ENCODE data around the gene PBX3. TPM values are rescaled to one million over a fixed set of nuclear protein-coding genes. Genes with fewer than 3 reads are reported as not detected.

PBX3 gene
- total RNA-seq, 1 experiment from 2014 or later: 8.8 TPM

DNA sequence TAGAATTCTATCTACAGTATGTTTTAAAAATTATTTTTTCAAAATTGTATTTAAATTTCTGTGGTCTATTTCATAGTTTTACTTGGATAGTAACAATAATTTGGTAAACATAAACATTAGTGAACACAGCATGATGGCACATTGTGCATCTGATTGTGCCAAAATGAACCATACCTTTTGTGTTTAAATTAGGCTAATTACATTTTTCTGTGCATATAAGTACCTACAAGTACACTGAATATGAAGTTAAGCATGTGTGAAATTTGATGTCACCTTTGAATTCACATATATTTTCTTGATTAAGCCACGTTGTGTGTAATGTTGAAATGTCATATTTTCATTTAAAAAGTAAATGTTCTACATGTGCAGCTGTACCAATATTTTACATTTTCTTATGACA is 13.4 kb downstream of the PBX3 start:
- Histone ChIP-seq H3K36me3 (ENCODE audit: insufficient read depth, low read length) (no peaks in the 10 kb centered on the region), H3K9me2 (replicated peaks; ENCODE audit: insufficient read depth, low read length) (no peaks in the 10 kb centered on the region), H2AFZ (ENCODE audit: low read length) (no peak overlapping the region), H3K9ac (ENCODE audit: low read length) (no peak overlapping the region), H3K4me1 (ENCODE audit: low read length) (peaks cover 26% of the 10 kb centered on the region), H3K27me3 (ENCODE audit: low read length) (no peaks in the 10 kb centered on the region), H3K4me2 (ENCODE audit: low read depth, low read length, poor library complexity, severe bottlenecking) (no peak overlapping the region), H3K79me2 (ENCODE audit: low read length) (no peaks in the 10 kb centered on the region), H3K9me3 (ENCODE audit: low read length) (no peaks in the 10 kb centered on the region), H4K20me1 (ENCODE audit: insufficient read depth, low read depth, low read length) (0 out of 2 replicates have a peak, but pooled peaks cover 3% of the 10 kb centered on the region), H3K4me3 (ENCODE audit: low read length) (no peak overlapping the region), H3K27ac (ENCODE audit: low read length) (no peak overlapping the region)
- no peak for DNase-seq

DNA sequence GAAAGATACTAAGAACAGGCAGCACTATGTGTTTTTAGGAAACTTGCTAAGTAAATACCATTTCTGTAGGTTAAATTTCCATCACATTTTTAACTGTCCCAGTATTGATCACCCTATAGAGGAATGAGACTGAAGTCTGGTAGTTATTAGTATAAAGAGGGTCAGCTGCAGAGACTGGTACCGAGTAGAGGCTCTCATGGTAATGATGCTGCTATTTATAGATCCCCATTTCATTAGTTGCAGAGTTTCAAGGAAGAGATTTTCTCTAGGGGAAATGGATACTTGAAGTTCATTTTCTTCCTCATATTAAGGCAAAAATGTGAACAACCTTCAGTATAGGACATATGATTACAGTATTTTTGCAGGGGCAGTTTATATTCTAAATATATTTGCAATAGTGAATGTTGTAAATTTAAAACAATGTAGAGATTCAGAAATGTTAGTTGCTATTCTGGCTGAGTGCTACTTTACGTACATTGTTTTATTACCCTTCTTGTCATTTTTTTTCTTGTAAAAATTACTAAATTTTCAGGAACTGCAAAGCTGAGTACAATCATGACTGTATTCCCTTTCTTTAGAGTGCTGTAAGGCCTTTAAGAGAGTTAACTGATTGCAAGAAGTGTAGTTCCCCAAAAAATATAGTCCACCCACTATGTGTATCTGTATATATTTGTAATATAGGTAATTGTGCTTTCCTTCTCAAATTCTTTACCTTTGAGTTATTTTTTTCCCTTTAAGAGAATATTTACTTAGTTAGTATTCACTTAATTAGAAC is 14.7 kb downstream of the PBX3 start:
- Histone ChIP-seq H3K27me3 (ENCODE audit: low read length) (no peaks in the 10 kb centered on the region), H4K20me1 (ENCODE audit: insufficient read depth, low read depth, low read length) (0 out of 2 replicates have a peak, but pooled peaks cover 3% of the 10 kb centered on the region), H3K9me2 (replicated peaks; ENCODE audit: insufficient read depth, low read length) (no peaks in the 10 kb centered on the region), H3K27ac (ENCODE audit: low read length) (no peak overlapping the region), H3K4me2 (ENCODE audit: low read depth, low read length, poor library complexity, severe bottlenecking) (no peak overlapping the region), H3K9ac (ENCODE audit: low read length) (no peak overlapping the region), H3K9me3 (ENCODE audit: low read length) (no peaks in the 10 kb centered on the region), H3K79me2 (ENCODE audit: low read length) (no peaks in the 10 kb centered on the region), H2AFZ (ENCODE audit: low read length) (no peak overlapping the region), H3K4me3 (ENCODE audit: low read length) (no peak overlapping the region), H3K36me3 (ENCODE audit: insufficient read depth, low read length) (no peaks in the 10 kb centered on the region), H3K4me1 (ENCODE audit: low read length) (peaks cover 26% of the 10 kb centered on the region)
- DNase-seq: no peak

DNA sequence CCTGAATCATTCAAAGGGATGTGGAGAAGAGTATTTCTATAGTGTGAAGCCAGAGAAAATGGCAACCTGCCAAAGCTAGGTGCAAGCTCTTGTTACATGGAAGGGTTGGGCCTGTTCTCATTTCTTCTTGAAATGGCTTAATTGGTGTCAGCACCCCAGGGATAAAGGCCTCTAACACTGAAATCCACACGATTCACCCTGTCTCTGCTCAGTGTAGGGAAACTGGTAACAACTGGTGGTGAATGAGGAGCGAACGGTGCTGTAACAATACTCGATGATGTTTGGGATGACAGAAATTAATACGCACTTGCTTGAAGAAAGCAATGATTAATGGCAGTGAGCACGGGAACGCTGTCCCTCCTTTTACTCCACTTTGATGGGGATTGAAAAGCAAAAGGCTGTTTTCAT is 16.2 kb downstream of the PBX3 start:
- no peaks in the 10 kb centered on the region for H3K9me2 ChIP-seq (replicated peaks; ENCODE audit: insufficient read depth, low read length)
- no peak overlapping the region for H2AFZ ChIP-seq (ENCODE audit: low read length)
- no peaks in the 10 kb centered on the region for H3K79me2 ChIP-seq (ENCODE audit: low read length)
- H3K9ac ChIP-seq (ENCODE audit: low read length): no peak overlapping the region
- no peak overlapping the region for H3K4me3 ChIP-seq (ENCODE audit: low read length)
- DNase-seq: no peak
- H3K4me2 ChIP-seq (ENCODE audit: low read depth, low read length, poor library complexity, severe bottlenecking): no peak overlapping the region
- H3K9me3 ChIP-seq (ENCODE audit: low read length): no peaks in the 10 kb centered on the region
- peaks cover 16% of the 10 kb centered on the region for H3K4me1 ChIP-seq (ENCODE audit: low read length)
- no peaks in the 10 kb centered on the region for H3K36me3 ChIP-seq (ENCODE audit: insufficient read depth, low read length)
- no peaks in the 10 kb centered on the region for H3K27me3 ChIP-seq (ENCODE audit: low read length)
- 0 out of 2 replicates have a peak, but pooled peaks cover 6% of the 10 kb centered on the region for H4K20me1 ChIP-seq (ENCODE audit: insufficient read depth, low read depth, low read length)
- no peak overlapping the region for H3K27ac ChIP-seq (ENCODE audit: low read length)

DNA sequence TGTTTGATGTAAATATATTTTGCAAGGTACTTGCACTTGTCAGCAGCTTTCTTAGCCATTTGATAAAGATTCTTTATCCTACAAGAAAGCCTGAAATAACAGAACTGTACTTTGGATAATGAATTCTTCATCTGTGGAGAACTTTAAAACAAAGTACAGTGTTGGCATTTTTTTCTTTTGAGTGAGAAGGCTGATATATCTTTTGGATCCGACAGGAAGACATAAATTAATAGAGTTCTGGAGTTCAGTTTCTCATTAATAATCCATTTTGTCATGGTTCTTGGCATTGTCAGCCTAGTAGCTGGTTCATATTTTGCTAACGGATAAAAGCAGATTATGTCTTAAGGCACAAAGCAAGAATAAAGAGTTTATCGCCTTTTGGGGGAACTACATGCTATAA is 17.0 kb downstream of the PBX3 start:
- Histone ChIP-seq H3K27me3 (ENCODE audit: low read length) (no peaks in the 10 kb centered on the region), H3K4me1 (ENCODE audit: low read length) (peaks cover 8% of the 10 kb centered on the region), H3K4me3 (ENCODE audit: low read length) (no peak overlapping the region), H3K4me2 (ENCODE audit: low read depth, low read length, poor library complexity, severe bottlenecking) (no peak overlapping the region), H3K79me2 (ENCODE audit: low read length) (no peaks in the 10 kb centered on the region), H3K9me2 (replicated peaks; ENCODE audit: insufficient read depth, low read length) (no peaks in the 10 kb centered on the region), H3K27ac (ENCODE audit: low read length) (no peak overlapping the region), H4K20me1 (ENCODE audit: insufficient read depth, low read depth, low read length) (0 out of 2 replicates have a peak, but pooled peaks cover 6% of the 10 kb centered on the region), H3K9me3 (ENCODE audit: low read length) (no peaks in the 10 kb centered on the region), H3K36me3 (ENCODE audit: insufficient read depth, low read length) (no peaks in the 10 kb centered on the region), H3K9ac (ENCODE audit: low read length) (no peak overlapping the region), H2AFZ (ENCODE audit: low read length) (no peak overlapping the region)
- no peak for DNase-seq

DNA sequence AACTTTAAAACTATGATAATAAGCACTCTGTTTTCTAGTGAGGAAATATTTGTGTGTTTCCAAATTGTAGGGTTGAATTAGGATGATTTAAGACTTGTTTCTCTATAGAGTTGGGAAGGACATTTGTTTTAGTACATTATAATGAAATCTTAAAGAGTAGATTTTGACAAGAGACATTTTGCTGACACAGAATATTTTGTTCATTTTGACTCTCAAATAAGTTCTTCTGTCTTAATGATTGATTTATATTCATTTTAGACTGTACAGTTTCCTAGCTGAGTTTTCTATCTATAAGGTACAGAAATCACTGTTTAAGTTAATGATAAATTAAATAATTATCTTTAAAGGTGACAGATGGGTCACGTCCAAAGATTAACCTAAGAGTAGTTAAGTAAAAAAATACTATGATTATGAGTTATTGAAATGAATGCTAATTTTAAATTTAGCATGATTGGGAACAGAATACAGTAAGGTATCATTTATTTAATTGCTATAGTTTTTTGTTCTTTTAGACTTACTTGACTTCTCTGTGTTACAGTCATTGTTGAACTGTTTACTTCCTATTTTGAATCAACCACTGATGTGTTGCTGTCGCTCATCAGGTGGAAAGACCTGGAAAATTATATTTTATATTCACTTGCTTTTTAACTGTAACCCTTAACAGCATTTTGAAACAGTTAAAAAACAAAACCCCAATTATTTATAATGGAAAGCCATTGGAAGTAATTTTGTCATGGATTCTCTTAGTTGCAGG is 19.5 kb downstream of the PBX3 start:
- Histone ChIP-seq H2AFZ (ENCODE audit: low read length) (no peak overlapping the region), H3K79me2 (ENCODE audit: low read length) (no peaks in the 10 kb centered on the region), H3K4me1 (ENCODE audit: low read length) (no peaks in the 10 kb centered on the region), H3K36me3 (ENCODE audit: insufficient read depth, low read length) (no peaks in the 10 kb centered on the region), H3K9ac (ENCODE audit: low read length) (no peak overlapping the region), H3K9me3 (ENCODE audit: low read length) (no peaks in the 10 kb centered on the region), H3K27ac (ENCODE audit: low read length) (no peak overlapping the region), H3K4me3 (ENCODE audit: low read length) (no peak overlapping the region), H3K4me2 (ENCODE audit: low read depth, low read length, poor library complexity, severe bottlenecking) (no peak overlapping the region), H3K27me3 (ENCODE audit: low read length) (no peaks in the 10 kb centered on the region), H4K20me1 (ENCODE audit: insufficient read depth, low read depth, low read length) (0 out of 2 replicates have a peak, but pooled peaks cover 6% of the 10 kb centered on the region), H3K9me2 (replicated peaks; ENCODE audit: insufficient read depth, low read length) (no peaks in the 10 kb centered on the region)
- DNase-seq: no peak

DNA sequence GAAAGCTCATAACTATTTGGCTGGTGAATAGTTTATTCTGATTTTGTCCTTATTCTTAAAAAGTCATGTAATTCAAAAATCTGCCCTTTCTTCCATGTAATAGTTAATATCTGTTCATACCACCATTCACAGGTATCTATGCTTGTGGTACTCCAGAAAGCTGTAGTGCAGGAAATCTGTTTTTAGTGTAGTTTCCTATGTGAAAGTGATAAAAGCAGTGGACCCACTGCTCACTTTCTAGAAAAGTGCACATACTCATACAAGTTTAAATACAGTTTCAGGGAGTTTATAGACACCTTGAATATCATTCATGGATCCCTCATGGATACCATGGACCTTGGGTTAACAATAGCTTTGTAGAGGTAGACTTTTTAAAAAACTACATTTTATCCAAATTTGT is 20.2 kb downstream of the PBX3 start:
- no peak overlapping the region for H3K4me3 ChIP-seq (ENCODE audit: low read length)
- H3K9me3 ChIP-seq (ENCODE audit: low read length): no peaks in the 10 kb centered on the region
- no peaks in the 10 kb centered on the region for H3K36me3 ChIP-seq (ENCODE audit: insufficient read depth, low read length)
- H3K4me1 ChIP-seq (ENCODE audit: low read length): no peaks in the 10 kb centered on the region
- no peak overlapping the region for H3K27ac ChIP-seq (ENCODE audit: low read length)
- H2AFZ ChIP-seq (ENCODE audit: low read length): no peak overlapping the region
- H4K20me1 ChIP-seq (ENCODE audit: insufficient read depth, low read depth, low read length): 0 out of 2 replicates have a peak, but pooled peaks cover 6% of the 10 kb centered on the region
- no peak overlapping the region for H3K9ac ChIP-seq (ENCODE audit: low read length)
- H3K4me2 ChIP-seq (ENCODE audit: low read depth, low read length, poor library complexity, severe bottlenecking): no peak overlapping the region
- H3K27me3 ChIP-seq (ENCODE audit: low read length): no peaks in the 10 kb centered on the region
- H3K9me2 ChIP-seq (replicated peaks; ENCODE audit: insufficient read depth, low read length): no peaks in the 10 kb centered on the region
- no peaks in the 10 kb centered on the region for H3K79me2 ChIP-seq (ENCODE audit: low read length)
- DNase-seq: no peak

DNA sequence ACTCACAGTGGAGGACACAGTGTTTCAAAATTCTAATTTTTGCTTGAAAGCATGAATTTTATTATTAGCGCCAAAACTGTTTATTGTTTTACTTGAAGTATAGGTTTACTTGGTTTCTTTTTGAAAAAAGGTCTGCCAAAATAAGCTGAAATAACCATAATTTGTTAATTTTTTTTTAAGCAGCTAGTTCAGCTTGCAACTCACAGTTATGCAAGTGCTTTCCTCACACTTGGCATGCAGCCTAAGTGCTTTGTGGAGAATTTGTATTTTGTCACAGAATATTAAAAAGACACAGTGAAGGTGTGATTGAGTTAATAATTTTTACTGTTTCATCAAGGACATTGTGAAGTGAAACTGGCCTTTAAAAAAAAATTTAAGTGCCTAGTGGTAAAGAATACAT is 21.6 kb downstream of the PBX3 start:
- no peaks in the 10 kb centered on the region for H3K9me2 ChIP-seq (replicated peaks; ENCODE audit: insufficient read depth, low read length)
- no peak overlapping the region for H3K9ac ChIP-seq (ENCODE audit: low read length)
- H3K4me2 ChIP-seq (ENCODE audit: low read depth, low read length, poor library complexity, severe bottlenecking): no peak overlapping the region
- no peak overlapping the region for H3K27ac ChIP-seq (ENCODE audit: low read length)
- H3K4me3 ChIP-seq (ENCODE audit: low read length): no peak overlapping the region
- H2AFZ ChIP-seq (ENCODE audit: low read length): no peak overlapping the region
- H3K79me2 ChIP-seq (ENCODE audit: low read length): no peaks in the 10 kb centered on the region
- H3K27me3 ChIP-seq (ENCODE audit: low read length): no peaks in the 10 kb centered on the region
- H3K9me3 ChIP-seq (ENCODE audit: low read length): no peaks in the 10 kb centered on the region
- no peaks in the 10 kb centered on the region for H3K36me3 ChIP-seq (ENCODE audit: insufficient read depth, low read length)
- H4K20me1 ChIP-seq (ENCODE audit: insufficient read depth, low read depth, low read length): 0 out of 2 replicates have a peak, but pooled peaks cover 3% of the 10 kb centered on the region
- no peaks in the 10 kb centered on the region for H3K4me1 ChIP-seq (ENCODE audit: low read length)
- DNase-seq: no peak

DNA sequence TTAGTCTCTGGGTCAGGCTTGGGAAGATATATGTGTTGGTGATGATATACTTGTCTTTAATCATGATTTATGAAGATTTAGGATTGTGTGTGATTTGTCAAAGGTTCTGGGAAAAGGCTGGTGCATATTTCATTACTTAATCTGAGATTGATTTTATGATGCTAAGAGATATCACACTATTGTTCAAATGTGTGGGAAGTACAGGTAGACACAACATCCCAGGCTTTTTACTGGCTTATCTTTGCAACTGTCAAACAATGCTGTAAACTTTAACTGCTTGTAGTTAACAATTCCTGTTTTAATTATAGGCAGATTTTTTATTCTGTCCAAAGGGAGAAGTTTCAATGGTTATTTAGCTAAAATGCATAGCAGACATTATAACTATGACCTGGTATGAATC is 23.9 kb downstream of the PBX3 start:
- Histone ChIP-seq H3K36me3 (ENCODE audit: insufficient read depth, low read length) (no peaks in the 10 kb centered on the region), H3K4me2 (ENCODE audit: low read depth, low read length, poor library complexity, severe bottlenecking) (no peak overlapping the region), H4K20me1 (ENCODE audit: insufficient read depth, low read depth, low read length) (0 out of 2 replicates have a peak, but pooled peaks cover 3% of the 10 kb centered on the region), H3K27me3 (ENCODE audit: low read length) (no peaks in the 10 kb centered on the region), H3K9me3 (ENCODE audit: low read length) (no peaks in the 10 kb centered on the region), H3K9me2 (replicated peaks; ENCODE audit: insufficient read depth, low read length) (no peaks in the 10 kb centered on the region), H3K79me2 (ENCODE audit: low read length) (no peaks in the 10 kb centered on the region), H2AFZ (ENCODE audit: low read length) (no peak overlapping the region), H3K9ac (ENCODE audit: low read length) (no peak overlapping the region), H3K27ac (ENCODE audit: low read length) (no peak overlapping the region), H3K4me1 (ENCODE audit: low read length) (no peaks in the 10 kb centered on the region), H3K4me3 (ENCODE audit: low read length) (no peak overlapping the region)
- no peak for DNase-seq

Data from Karpas-422 (cell line).